ENCODE data around the gene SLC45A3. TPM values are rescaled to one million over a fixed set of nuclear protein-coding genes. Genes with fewer than 3 reads are reported as not detected.
"Not testable (repeated sequence)": the region's sequence is repeated elsewhere in the genome, so short reads cannot be mapped to it uniquely, and the experiment has no call there.

The SLC45A3 gene
- total RNA-seq, 1 donor from 2014 or later, result 6.6 TPM

- intact Hi-C loops (cut with micrococcal nuclease), result loop anchor here (5.0 kb wide), 1 partner anchor 56 kb away; no protein-coding TSS in a partner anchor
- DNase-seq (no peak), ATAC-seq (no peak)
These were observed 24.1 kb downstream of the SLC45A3 start for GRCh38 chr1:205656236-205656635.

GRCh38 chr1:205652984-205653383 is 27.3 kb downstream of the SLC45A3 start:
- intact Hi-C loops (cut with micrococcal nuclease), result loop anchor here (5.0 kb wide), 1 partner anchor 56 kb away; no protein-coding TSS in a partner anchor
- ATAC-seq (no peak), DNase-seq (no peak)

GRCh38 chr1:205650241-205650640 is 30.1 kb downstream of the SLC45A3 start:
- DNase-seq (no peak), ATAC-seq (no peak)
- intact Hi-C loops (cut with micrococcal nuclease), result loop anchor here (5.0 kb wide), 1 partner anchor 53 kb away; no protein-coding TSS in a partner anchor

- ATAC-seq (no peak), DNase-seq (no peak)
- intact Hi-C loops (cut with micrococcal nuclease), result no loop called here
These were observed 34.8 kb downstream of the SLC45A3 start for GRCh38 chr1:205645519-205645918.

DNA sequence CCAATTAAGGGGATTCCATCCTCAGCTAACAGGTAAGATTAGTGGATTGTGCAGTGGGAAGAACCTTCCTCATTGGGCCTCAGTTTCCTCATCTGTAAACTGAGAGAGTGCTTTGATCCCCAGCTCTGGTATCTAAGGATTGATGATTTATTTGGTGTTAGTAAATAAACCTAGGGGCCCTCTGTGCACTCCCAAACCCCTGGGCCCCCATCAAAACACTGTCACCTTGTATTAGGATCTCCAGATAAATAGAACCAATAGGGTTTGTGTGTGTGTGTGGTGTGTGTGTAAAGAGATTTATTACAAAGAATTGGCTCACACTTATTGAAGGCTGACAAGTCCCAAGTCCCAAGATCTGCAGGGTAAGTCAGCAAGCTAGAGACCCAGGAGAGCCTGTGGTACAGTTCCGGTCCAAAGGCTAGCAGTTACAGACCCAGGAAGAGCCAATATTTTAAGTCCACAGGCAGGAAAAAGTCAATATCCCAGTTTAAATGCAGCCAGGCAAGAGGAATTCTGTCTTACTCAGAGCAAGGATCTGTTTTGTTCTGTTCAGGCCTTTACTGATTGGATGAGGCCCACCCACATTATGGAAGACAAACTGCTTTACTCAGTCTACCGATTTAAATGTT is 37.5 kb downstream of the SLC45A3 start:
- intact Hi-C loops (cut with micrococcal nuclease), result no loop called here
- no peak for ATAC-seq
- no peak for DNase-seq

GRCh38 chr1:205639567-205639966 is 40.7 kb downstream of the SLC45A3 start:
- no peak for DNase-seq
- intact Hi-C loops (cut with micrococcal nuclease), result no loop called here
- ATAC-seq, result no peak

GRCh38 chr1:205637854-205638468 is 42.3 kb downstream of the SLC45A3 start:
- intact Hi-C loops (cut with micrococcal nuclease), result no loop called here
- ATAC-seq, result no peak
- no peak for DNase-seq

- ATAC-seq (no peak), DNase-seq (no peak)
- intact Hi-C loops (cut with micrococcal nuclease), result no loop called here
These were observed 43.6 kb downstream of the SLC45A3 start for GRCh38 chr1:205636732-205637131.

DNA sequence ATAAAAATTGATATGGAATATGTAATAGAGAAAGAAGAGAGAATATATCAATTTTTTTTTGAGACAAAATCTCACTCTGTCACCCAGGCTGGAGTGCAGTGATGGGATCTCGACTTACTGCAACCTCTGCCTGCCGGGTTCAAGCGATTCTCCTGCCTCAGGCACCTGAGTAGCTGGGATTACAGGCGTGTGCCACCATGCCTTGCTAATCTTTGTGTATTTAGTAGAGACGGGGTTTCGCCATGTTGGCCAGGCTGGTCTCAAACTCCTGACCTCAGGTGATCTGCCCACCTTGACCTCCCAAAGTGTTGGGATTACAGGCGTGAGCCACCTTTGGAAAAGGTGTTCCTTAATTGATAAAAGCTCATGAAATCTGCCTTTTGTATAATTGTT is 44.2 kb downstream of the SLC45A3 start:
- ATAC-seq; DNase-seq; intact Hi-C loops (cut with micrococcal nuclease): not testable (repeated sequence)

DNA sequence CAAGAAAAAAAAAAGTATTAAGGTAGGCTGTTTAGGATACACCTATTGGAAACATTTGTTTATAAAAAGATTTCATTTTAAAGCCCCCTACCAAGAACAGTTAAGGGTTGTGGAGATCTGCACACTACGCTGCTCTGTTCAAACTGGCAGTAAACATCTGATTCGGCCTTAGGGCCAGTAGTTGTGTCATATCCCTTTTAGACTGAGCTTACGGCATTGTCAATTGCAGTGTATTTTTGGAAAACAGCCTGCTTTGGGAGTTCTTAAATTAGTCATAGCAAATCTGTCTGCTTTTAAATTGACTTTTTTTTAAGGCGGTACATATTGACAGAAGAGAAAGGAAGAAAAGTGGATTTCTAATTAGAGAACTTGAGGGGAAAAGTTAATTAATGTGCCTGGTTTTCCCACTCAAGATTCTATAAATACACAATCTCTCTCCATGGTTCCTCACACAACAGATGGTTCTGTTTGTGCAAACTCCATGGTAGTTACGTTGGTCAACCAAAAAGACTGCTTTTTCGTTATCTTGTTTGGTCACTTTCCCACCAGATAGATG is 46.8 kb downstream of the SLC45A3 start:
- ATAC-seq (no peak), DNase-seq (no peak)
- intact Hi-C loops (cut with micrococcal nuclease), result no loop called here

GRCh38 chr1:205632669-205633169 is 47.6 kb downstream of the SLC45A3 start:
- intact Hi-C loops (cut with micrococcal nuclease), result no loop called here
- no peak for DNase-seq
- no peak for ATAC-seq

- peak; percentile 98 for ATAC-seq
These were observed 48.3 kb downstream of the SLC45A3 start, which contains the start of gene ELK4 for GRCh38 chr1:205631768-205632668. Gene ELK4, minus strand, starts transcription at chr1:205632011. Its CDS starts 8,129 bp downstream, at chr1:205623882.

DNA sequence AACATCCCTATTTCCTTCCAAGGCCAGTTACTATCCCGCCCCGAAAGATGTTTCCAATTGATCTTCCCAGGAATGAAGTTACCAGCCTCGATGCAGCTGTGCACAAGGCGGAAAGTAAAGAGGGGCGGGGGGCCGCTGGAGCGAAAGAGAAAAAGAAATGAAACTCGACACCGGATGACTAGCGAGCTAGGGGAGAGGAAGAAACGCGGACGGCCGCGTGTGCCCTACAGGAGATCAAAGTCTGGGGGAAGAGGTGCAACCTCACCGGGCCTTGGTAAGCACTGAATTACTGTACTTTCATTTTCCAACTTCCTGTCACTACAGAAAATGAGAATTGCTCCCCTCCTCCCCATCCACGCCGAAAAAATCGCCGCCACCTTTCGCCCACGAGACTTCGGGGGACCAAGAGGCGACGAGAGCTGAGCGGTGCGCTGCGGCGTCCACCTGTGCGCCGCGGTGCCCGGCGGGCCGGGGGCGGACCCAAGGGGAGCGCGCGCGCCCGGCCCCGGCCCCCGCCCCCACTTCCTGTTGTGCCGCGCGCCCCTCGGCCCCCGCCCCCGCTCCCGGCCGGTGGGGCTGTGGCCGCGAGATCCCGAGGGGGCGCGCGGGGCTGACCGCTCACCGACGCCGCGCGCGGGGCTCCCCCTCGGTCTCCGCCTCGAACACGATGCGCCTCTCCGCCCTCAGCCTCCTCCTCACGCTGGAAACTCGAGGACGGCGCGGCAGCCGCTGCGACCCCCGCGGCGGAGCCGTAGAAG is 49.1 kb downstream of the SLC45A3 start:
- DNase-seq (peak; percentile 76), ATAC-seq (peak; percentile 70)
- intact Hi-C loops (cut with micrococcal nuclease), result no loop called here

More at GRCh38 chr1:205631768-205632668, 48.3 kb downstream of the SLC45A3 start, which contains the start of gene ELK4:
- intact Hi-C loops (cut with micrococcal nuclease), result no loop called here
- DNase-seq, result peak; percentile 99

DNA sequence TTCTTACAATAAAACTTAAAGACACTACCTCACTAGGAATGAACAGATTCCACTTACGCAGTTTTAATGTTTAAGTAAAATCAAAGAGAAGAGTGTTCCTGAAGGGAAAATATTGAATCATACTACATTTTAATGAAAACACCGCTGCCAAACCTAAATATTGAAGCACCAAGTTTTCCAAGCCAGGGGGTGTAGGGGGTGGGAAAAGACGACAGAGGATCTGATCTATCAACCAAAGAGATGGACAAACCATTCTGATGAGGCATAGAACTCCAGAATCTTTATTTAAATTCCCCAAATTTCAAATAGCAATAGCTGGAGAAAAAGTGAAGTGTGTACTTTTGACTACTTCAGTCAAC is 49.7 kb downstream of the SLC45A3 start:
- intact Hi-C loops (cut with micrococcal nuclease), result no loop called here
- DNase-seq (no peak), ATAC-seq (no peak)

DNA sequence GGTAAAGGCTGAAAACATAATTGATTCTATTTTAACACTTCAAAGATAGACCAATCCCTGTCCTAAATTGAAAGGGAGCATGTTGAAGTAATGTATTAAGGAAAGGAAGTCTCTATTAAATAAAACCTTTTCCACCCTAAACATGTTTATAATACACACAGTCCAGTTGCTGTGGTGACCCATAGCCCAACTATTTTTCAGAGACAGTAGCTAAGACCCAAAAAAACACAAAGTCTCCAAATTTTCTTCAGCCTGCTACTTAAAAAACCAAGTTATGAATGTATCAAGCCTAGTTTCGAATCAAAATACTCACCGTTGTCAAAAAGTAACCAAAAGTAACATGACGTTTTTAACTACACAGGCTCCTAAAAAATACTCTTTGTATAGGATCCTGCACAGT is 50.1 kb downstream of the SLC45A3 start:
- ATAC-seq (no peak), DNase-seq (no peak)
- intact Hi-C loops (cut with micrococcal nuclease), result no loop called here

- DNase-seq, result no peak
- intact Hi-C loops (cut with micrococcal nuclease), result no loop called here
- ATAC-seq, result no peak
These were observed 50.6 kb downstream of the SLC45A3 start for GRCh38 chr1:205629751-205630150.

- intact Hi-C loops (cut with micrococcal nuclease), result no loop called here
- ATAC-seq, result no peak
- no peak for DNase-seq
These were observed 52.4 kb downstream of the SLC45A3 start for GRCh38 chr1:205627956-205628355.

DNA sequence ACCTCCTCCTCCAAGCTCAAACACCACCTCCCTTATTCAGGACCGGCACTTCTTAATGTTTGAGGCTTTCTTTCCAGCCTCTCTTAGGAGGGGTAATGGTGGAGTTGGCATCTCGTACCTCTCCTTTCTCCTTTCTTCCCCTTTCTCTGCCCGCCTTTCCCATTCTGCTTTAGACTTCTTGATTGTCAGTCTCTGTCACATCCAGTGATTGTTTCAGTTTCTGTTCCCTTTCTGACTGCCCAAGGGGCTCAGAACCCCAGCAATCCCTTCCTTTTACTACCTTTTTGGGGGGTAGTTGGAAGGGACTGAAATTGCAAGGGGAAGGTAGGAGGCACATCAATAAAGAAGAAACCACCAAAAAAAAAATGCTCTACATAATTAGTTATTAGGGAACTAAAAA is 54.1 kb downstream of the SLC45A3 start:
- DNase-seq (no peak), ATAC-seq (no peak)
- intact Hi-C loops (cut with micrococcal nuclease), result no loop called here

GRCh38 chr1:205623646-205624045 is 56.7 kb downstream of the SLC45A3 start:
- DNase-seq, result no peak
- intact Hi-C loops (cut with micrococcal nuclease), result no loop called here
- no peak for ATAC-seq
